ENCODE measurements around the gene TENT5A.

Gene TENT5A

DNA sequence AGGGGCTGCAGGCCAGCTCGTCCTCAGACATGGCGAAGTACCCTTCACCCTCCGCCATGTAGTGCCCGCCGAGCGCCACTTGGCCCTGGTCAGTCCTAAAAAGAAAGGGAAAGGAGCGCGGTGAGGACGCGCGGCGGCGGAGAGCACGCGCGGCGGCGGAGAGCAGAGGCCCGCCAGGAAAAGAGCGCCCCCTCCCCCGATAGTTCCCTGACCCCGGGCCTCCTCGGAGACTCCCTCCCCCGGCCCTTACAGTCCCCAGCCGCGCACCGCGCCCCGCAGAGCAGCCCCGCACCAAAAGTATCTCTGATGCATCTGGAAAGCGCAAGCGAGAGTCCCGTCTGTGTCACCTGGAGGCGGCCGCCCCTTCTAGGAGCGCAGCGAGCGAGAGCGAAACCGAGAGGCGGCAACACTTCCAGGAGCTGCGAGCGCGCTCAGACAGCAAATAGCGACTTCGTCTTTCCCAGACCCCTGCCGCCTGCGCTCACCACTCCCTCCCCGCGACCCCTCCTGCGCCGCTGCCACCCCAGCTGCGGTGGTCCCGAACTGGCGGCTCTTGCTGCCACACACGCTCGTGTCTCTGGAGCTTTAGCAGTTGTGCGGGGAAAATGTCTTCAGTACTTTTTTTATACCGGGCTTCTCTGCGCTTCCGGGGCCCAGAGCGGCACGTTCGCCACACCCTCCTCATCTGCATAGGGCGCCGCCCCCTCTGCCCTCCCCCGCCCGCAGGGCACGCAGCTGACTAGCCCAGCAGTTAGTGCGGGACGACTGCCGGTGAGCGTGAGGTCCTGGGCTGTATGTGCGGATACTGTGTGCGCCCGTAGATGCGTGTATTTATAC is at the start of gene TENT5A:
TSS of gene TENT5A (minus strand) at position 598 of the 837 bp plus-strand sequence. CDS start at position 58, 540 bp downstream.
- H3K36me3 ChIP-seq (replicated peaks): no peaks in the 10 kb centered on the region
- H3K27me3 ChIP-seq (replicated peaks): no peaks in the 10 kb centered on the region
- TF ChIP-seq, protein P1, sequence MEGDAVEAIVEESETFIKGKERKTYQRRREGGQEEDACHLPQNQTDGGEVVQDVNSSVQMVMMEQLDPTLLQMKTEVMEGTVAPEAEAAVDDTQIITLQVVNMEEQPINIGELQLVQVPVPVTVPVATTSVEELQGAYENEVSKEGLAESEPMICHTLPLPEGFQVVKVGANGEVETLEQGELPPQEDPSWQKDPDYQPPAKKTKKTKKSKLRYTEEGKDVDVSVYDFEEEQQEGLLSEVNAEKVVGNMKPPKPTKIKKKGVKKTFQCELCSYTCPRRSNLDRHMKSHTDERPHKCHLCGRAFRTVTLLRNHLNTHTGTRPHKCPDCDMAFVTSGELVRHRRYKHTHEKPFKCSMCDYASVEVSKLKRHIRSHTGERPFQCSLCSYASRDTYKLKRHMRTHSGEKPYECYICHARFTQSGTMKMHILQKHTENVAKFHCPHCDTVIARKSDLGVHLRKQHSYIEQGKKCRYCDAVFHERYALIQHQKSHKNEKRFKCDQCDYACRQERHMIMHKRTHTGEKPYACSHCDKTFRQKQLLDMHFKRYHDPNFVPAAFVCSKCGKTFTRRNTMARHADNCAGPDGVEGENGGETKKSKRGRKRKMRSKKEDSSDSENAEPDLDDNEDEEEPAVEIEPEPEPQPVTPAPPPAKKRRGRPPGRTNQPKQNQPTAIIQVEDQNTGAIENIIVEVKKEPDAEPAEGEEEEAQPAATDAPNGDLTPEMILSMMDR (IDR thresholded peaks at IDR 0.05; ENCODE audit: low read depth, low read length, missing control alignments): peak; percentile 10
- peak; percentile 90 for DNase-seq
- peak within 1 kb of the TSS; percentile 87 for H3K27ac ChIP-seq
- H3K4me3 ChIP-seq (ENCODE audit: low read depth, low read length): peak within 1 kb of the TSS; percentile 86
- in situ Hi-C loops (cut with HindIII; ENCODE audit: low pct_ligation_motif_present, low sequenced_read_pairs): loop anchor here (25.0 kb wide), 1 partner anchor 285 kb away; no protein-coding TSS in a partner anchor

DNA sequence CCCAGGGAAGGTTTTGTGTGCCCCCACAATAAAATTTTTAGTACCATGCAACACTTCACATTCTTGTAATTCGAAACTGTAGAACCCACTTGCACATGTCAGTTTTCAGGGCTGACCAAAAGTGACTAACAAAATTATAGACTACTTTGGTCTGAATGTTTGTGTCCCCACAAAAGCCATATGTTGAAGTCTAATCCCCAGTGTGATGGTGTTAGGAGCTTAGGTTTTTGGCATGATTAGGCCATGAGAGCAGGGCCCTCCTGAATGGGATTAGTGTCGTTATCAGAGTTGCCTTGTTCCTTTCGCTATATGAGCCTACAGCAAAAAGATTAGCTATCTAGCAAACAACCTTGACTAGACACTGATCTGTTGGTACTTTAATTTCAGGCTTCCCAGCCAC is 49.0 kb upstream of the TENT5A start:
- Histone ChIP-seq H3K27me3 (replicated peaks) (no peaks in the 10 kb centered on the region), H3K4me3 (ENCODE audit: low read depth, low read length) (no peak overlapping the region), H3K27ac (no peak overlapping the region), H3K36me3 (replicated peaks) (no peaks in the 10 kb centered on the region)
- in situ Hi-C loops (cut with HindIII; ENCODE audit: low pct_ligation_motif_present, low sequenced_read_pairs): no loop called here
- TF ChIP-seq, protein P1 (IDR thresholded peaks at IDR 0.05; ENCODE audit: low read depth, low read length, missing control alignments): no peak
- DNase-seq: no peak

DNA sequence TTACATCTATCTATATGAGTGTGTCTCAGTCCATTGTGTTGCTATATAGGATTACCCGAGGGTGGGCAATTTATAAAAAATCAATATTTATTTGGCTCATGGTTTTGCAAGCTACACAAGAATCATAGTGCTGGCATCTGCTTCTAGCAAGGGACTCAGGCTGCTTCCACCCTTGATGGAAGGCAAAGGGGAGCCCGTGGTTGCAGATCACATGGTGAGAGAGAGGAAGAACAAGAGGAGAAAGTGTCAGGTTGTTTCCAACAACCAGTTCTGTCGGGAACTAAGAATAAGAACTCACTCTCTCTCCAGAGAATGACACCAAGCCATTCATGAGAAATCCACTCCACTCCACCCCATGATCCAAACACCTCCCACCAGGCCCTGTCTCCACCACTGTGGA is 48.2 kb upstream of the TENT5A start:
- no peak overlapping the region for H3K4me3 ChIP-seq (ENCODE audit: low read depth, low read length)
- no peaks in the 10 kb centered on the region for H3K27me3 ChIP-seq (replicated peaks)
- TF ChIP-seq, protein P1 (IDR thresholded peaks at IDR 0.05; ENCODE audit: low read depth, low read length, missing control alignments): no peak
- H3K27ac ChIP-seq: no peak overlapping the region
- H3K36me3 ChIP-seq (replicated peaks): no peaks in the 10 kb centered on the region
- in situ Hi-C loops (cut with HindIII; ENCODE audit: low pct_ligation_motif_present, low sequenced_read_pairs): no loop called here
- DNase-seq: no peak

DNA sequence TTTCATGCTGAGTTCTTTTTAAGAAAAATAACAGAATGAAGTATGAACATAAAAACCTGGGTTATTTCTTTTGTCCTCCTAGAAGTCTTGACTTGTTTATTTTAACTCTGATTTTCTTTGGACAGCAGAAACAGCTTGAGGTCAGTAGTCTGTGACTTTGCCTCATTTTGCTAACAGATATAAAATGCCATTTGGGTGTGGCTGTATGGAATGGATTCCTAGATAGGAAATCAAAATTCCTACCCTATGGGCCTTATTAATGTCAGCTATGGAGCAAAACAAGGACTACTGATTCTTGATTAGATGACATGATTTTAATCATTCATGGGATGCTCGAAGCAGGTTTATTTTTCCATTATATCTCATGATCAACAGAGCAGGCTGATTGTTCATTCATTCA is 46.8 kb upstream of the TENT5A start:
- Histone ChIP-seq H3K36me3 (replicated peaks) (no peaks in the 10 kb centered on the region), H3K4me3 (ENCODE audit: low read depth, low read length) (no peak overlapping the region), H3K27ac (no peak overlapping the region), H3K27me3 (replicated peaks) (no peaks in the 10 kb centered on the region)
- DNase-seq: no peak
- TF ChIP-seq, protein P1 (IDR thresholded peaks at IDR 0.05; ENCODE audit: low read depth, low read length, missing control alignments): no peak
- in situ Hi-C loops (cut with HindIII; ENCODE audit: low pct_ligation_motif_present, low sequenced_read_pairs): no loop called here

DNA sequence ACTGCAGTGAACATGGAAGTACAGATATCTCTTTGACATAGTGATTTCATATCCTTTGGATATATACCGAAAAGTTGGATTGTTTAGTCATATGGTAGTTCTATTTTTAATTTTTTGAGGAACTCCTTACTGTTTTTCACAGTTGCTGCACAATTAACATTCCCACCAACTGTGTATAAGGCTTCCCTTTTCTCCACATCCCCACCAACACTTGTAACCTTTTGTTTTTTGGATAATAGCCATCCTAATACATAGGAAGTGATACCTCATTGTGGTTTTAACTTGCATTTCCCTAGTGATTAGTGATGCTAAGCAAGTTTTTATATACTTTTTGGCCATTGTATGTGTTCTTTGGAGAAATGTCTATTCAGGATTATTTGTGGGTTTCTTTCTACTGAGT is 45.1 kb upstream of the TENT5A start:
- Histone ChIP-seq H3K27ac (no peak overlapping the region), H3K36me3 (replicated peaks) (no peaks in the 10 kb centered on the region), H3K27me3 (replicated peaks) (no peaks in the 10 kb centered on the region), H3K4me3 (ENCODE audit: low read depth, low read length) (no peak overlapping the region)
- TF ChIP-seq, protein P1 (IDR thresholded peaks at IDR 0.05; ENCODE audit: low read depth, low read length, missing control alignments): no peak
- in situ Hi-C loops (cut with HindIII; ENCODE audit: low pct_ligation_motif_present, low sequenced_read_pairs): no loop called here
- DNase-seq: no peak

Data from brain microvascular endothelial cell (primary cell).